GM12878 (cell line): ENCODE data around the gene SLCO4C1. TPM values are rescaled to one million over a fixed set of nuclear protein-coding genes. Genes with fewer than 3 reads are reported as not detected.
A peak's percentile ranks its signal among the peaks of the same experiment; 100 is the strongest.

Experiments used
- ATF2 ChIP-seq: IDR thresholded peaks from 2 replicates; pipeline ENCODE4 v1.6.1; 2012; ENCODE audit warnings: low read length, inconsistent platforms
- BACH1 ChIP-seq: fragments of 450-650 bp; IDR thresholded peaks from 2 replicates; pipeline ENCODE4 v1.6.1; 2017; ENCODE audit warnings: mild to moderate bottlenecking, borderline replicate concordance
- BRCA1 ChIP-seq: IDR thresholded peaks from 2 replicates; pipeline ENCODE4 v1.6.1; 2011; ENCODE audit warnings: low read depth, low read length, improper control_type of control experiment
- CBFB ChIP-seq: IDR thresholded peaks from 2 replicates; pipeline ENCODE4 v1.6.1; 2016; ENCODE audit warnings: antibody characterized with exemption, low read depth
- CREB1 ChIP-seq: IDR thresholded peaks from 2 replicates; pipeline ENCODE4 v1.6.1; 2012; ENCODE audit warnings: low read depth, mild to moderate bottlenecking, inconsistent platforms
- DPF2 ChIP-seq: fragments of 450-650 bp; IDR thresholded peaks from 2 replicates; pipeline ENCODE4 v1.6.1; 2017; ENCODE audit warnings: mild to moderate bottlenecking
- EED ChIP-seq: sonication (generic); IDR thresholded peaks from 2 replicates; pipeline ENCODE4 v1.6.1; 2016; ENCODE audit warnings: antibody characterized with exemption, low read depth
- FOS ChIP-seq: IDR thresholded peaks from 3 replicates; pipeline ENCODE4 v1.6.1; 2011; ENCODE audit warnings: borderline replicate concordance; ENCODE audit not compliant: insufficient read length; ENCODE audit errors: extremely low read depth
- HDAC6 ChIP-seq: fragments of 200-600 bp; sonication (generic); IDR thresholded peaks from one replicate; pipeline ENCODE4 v1.8.0; 2017; ENCODE audit warnings: antibody characterized with exemption; ENCODE audit not compliant: unreplicated experiment
- IKZF2 ChIP-seq, 2 experiments: fragments of 450-650 bp; IDR thresholded peaks; 2 replicates each; pipeline ENCODE4 v1.6.1; 2017; ENCODE audit warnings: mild to moderate bottlenecking in 2 of 2, moderate library complexity in 2 of 2
- IRF4 ChIP-seq: IDR thresholded peaks from 2 replicates; pipeline ENCODE4 v1.6.1; 2011; ENCODE audit warnings: low read depth, low read length
- MXI1 ChIP-seq: fragments of 150-350 bp; IDR thresholded peaks from 2 replicates; pipeline ENCODE4 v1.6.1; 2011; ENCODE audit warnings: low read depth, mild to moderate bottlenecking, inconsistent platforms, low read length, improper control_type of control experiment
- MYB ChIP-seq: fragments of 150-350 bp; IDR thresholded peaks from 2 replicates; pipeline ENCODE4 v1.6.1; 2014; ENCODE audit warnings: mild to moderate bottlenecking, low read depth, low read length, borderline replicate concordance
- MYC ChIP-seq: IDR thresholded peaks from 2 replicates; pipeline ENCODE4 v1.6.1; 2011; ENCODE audit warnings: mild to moderate bottlenecking, low read length, moderate library complexity, inconsistent platforms; ENCODE audit not compliant: insufficient read depth, insufficient replicate concordance, insufficient read length, severe bottlenecking
- NFYB ChIP-seq: IDR thresholded peaks from 2 replicates; pipeline ENCODE4 v1.6.1; 2011; ENCODE audit warnings: low read depth, mild to moderate bottlenecking, low read length, improper control_type of control experiment, moderate library complexity; ENCODE audit not compliant: insufficient read depth
- RFX5 ChIP-seq: IDR thresholded peaks from 2 replicates; pipeline ENCODE4 v1.6.1; 2011; ENCODE audit warnings: low read depth, low read length, improper control_type of control experiment
- SMC3 ChIP-seq: IDR thresholded peaks from 2 replicates; pipeline ENCODE4 v1.6.1; 2011; ENCODE audit warnings: low read length, improper control_type of control experiment, borderline replicate concordance
- TBL1XR1 ChIP-seq: IDR thresholded peaks from 2 replicates; pipeline ENCODE4 v1.6.1; 2012; ENCODE audit warnings: low read depth, low read length, improper control_type of control experiment
- TCF12 ChIP-seq: IDR thresholded peaks from 2 replicates; pipeline ENCODE4 v1.6.1; 2011; ENCODE audit warnings: low read depth, mild to moderate bottlenecking, low read length
- TCF3 ChIP-seq: IDR thresholded peaks from 2 replicates; pipeline ENCODE4 v1.6.1; 2012; ENCODE audit warnings: low read depth, mild to moderate bottlenecking, low read length, borderline replicate concordance; ENCODE audit not compliant: insufficient read depth
- ZNF274 ChIP-seq: IDR thresholded peaks from one replicate; pipeline ENCODE4 v1.8.0; 2011; ENCODE audit not compliant: insufficient read length, insufficient read depth
- ZNF622 ChIP-seq: fragments of 450-650 bp; IDR thresholded peaks from 2 replicates; pipeline ENCODE4 v1.6.1; 2017; ENCODE audit warnings: mild to moderate bottlenecking, inconsistent platforms
- polyA plus RNA-seq, 11 experiments: library from polyadenylated mRNA; depleted of rRNA in 4 of 11; unstranded in 6 of 11; stranded (reverse) in 5 of 11; fragments of >200 nt; fragmentation: Nextera tagmentation in 4 of 11; fragmentation: Illumina TruSeq in 1 of 11; extraction: Ambion mirVana in 4 of 11; extraction: Trizol in 1 of 11; gene quantifications; 1 replicate in 1 of 11; 2 replicates in 10 of 11; pipeline versions ENCODE4 v1.2.1 to v1.2.3, GENCODE V29; 2011 to 2016; ENCODE audit warnings: inconsistent platforms in 2 of 11, missing spikeins in 2 of 11, low read depth in 1 of 11
- total RNA-seq, 4 experiments: library from RNA; depleted of rRNA in 3 of 4; stranded (reverse); fragments of >200 nt in 3 of 4; fragmentation: Illumina TruSeq in 1 of 4; extraction: Trizol in 1 of 4; gene quantifications; 2 replicates each; pipeline versions ENCODE4 v1.2.1 to v1.2.3, GENCODE V29; 2013 to 2021
- TF ChIP-seq, protein P1 (sequence below): IDR thresholded peaks from 2 replicates; pipeline ENCODE4 v1.6.1; 2011; ENCODE audit warnings: mild to moderate bottlenecking, low read depth, low read length, moderate library complexity; ENCODE audit not compliant: insufficient replicate concordance
- TF ChIP-seq, protein P2 (sequence below): fragments of 450-650 bp; formaldehyde crosslinking; IDR thresholded peaks from 2 replicates; pipeline ENCODE4 v1.4.0; 2020; ENCODE audit warnings: mild to moderate bottlenecking, moderate library complexity
- TF ChIP-seq, protein P3 (sequence below): fragments of 450-650 bp; IDR thresholded peaks from 2 replicates; pipeline ENCODE4 v1.6.1; 2014; ENCODE audit warnings: mild to moderate bottlenecking

The SLCO4C1 gene
- total and polyA plus RNA-seq, 10 of the 15 experiments (the other 5 are each of a cell fraction or from before 2014, with no cell fraction given) = 0.12 to 3.9 (median 0.83) TPM

DNA sequence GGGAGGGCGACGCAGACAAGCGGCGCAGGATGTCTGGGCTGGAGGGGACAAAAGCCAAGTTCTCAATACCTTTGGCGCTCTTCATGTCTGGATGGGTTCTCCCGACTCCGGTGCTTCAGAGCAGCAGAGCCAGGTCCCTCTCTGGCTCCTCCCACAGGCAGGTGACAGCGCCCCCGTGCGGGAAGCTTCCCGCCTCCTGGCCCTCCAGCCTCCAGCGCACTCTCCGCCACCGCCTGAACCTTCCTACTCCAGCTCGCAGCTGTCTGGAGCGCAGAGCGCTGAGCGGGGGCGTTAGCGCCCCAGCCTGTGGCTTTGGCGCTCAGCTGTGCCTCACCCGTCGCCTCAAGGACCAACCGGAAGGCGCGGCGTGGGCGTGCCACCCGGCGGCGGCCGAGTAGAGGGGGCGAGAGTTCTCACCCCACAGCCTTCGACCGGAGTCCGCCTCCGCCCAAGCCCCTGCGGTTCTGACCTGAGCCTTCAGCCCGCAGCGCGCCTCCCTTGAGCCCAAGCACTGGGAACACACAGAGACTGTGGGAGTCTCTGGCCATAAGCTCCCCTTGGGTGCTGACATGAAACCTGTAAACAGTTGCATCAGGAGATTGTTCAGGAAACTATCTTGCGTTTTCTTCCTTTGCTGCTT, at the start of gene SLCO4C1 (continued):
- no peak for TF ChIP-seq ATF2
- no peak for TF ChIP-seq CBFB
- no peak for TF ChIP-seq RFX5
- no peak for TF ChIP-seq BRCA1
- TF ChIP-seq CREB1 = no peak
- TF ChIP-seq BACH1 = no peak
- TF ChIP-seq, protein P1, sequence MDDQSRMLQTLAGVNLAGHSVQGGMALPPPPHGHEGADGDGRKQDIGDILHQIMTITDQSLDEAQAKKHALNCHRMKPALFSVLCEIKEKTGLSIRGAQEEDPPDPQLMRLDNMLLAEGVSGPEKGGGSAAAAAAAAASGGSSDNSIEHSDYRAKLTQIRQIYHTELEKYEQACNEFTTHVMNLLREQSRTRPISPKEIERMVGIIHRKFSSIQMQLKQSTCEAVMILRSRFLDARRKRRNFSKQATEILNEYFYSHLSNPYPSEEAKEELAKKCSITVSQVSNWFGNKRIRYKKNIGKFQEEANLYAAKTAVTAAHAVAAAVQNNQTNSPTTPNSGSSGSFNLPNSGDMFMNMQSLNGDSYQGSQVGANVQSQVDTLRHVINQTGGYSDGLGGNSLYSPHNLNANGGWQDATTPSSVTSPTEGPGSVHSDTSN = no peak
- peak; percentile 59 to 65 for TF ChIP-seq IKZF2 (IDR thresholded peaks at IDR 0.05)
- no peak for TF ChIP-seq ZNF622
- no peak for TF ChIP-seq MYC
- peak; percentile 50 for TF ChIP-seq HDAC6
- TF ChIP-seq TCF12 = peak; percentile 63; the same call in 1 of the 2 replicates
- TF ChIP-seq, protein P2, sequence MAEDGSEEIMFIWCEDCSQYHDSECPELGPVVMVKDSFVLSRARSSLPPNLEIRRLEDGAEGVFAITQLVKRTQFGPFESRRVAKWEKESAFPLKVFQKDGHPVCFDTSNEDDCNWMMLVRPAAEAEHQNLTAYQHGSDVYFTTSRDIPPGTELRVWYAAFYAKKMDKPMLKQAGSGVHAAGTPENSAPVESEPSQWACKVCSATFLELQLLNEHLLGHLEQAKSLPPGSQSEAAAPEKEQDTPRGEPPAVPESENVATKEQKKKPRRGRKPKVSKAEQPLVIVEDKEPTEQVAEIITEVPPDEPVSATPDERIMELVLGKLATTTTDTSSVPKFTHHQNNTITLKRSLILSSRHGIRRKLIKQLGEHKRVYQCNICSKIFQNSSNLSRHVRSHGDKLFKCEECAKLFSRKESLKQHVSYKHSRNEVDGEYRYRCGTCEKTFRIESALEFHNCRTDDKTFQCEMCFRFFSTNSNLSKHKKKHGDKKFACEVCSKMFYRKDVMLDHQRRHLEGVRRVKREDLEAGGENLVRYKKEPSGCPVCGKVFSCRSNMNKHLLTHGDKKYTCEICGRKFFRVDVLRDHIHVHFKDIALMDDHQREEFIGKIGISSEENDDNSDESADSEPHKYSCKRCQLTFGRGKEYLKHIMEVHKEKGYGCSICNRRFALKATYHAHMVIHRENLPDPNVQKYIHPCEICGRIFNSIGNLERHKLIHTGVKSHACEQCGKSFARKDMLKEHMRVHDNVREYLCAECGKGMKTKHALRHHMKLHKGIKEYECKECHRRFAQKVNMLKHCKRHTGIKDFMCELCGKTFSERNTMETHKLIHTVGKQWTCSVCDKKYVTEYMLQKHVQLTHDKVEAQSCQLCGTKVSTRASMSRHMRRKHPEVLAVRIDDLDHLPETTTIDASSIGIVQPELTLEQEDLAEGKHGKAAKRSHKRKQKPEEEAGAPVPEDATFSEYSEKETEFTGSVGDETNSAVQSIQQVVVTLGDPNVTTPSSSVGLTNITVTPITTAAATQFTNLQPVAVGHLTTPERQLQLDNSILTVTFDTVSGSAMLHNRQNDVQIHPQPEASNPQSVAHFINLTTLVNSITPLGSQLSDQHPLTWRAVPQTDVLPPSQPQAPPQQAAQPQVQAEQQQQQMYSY = no peak
- peak; percentile 13; the same call in 1 of the 2 replicates for TF ChIP-seq SMC3
- no peak for TF ChIP-seq MXI1
- TF ChIP-seq EED = no peak
- 0 out of 2 replicates have a peak, but pooled peaks have one; percentile 16 for TF ChIP-seq NFYB
- TF ChIP-seq, protein P3, sequence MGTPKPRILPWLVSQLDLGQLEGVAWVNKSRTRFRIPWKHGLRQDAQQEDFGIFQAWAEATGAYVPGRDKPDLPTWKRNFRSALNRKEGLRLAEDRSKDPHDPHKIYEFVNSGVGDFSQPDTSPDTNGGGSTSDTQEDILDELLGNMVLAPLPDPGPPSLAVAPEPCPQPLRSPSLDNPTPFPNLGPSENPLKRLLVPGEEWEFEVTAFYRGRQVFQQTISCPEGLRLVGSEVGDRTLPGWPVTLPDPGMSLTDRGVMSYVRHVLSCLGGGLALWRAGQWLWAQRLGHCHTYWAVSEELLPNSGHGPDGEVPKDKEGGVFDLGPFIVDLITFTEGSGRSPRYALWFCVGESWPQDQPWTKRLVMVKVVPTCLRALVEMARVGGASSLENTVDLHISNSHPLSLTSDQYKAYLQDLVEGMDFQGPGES = no peak
- no peak for TF ChIP-seq IRF4
- peak; percentile 69; the same call in 1 of the 2 replicates for TF ChIP-seq TCF3
- no peak for TF ChIP-seq FOS
- no peak for TF ChIP-seq MYB
- TF ChIP-seq DPF2 = peak; percentile 74
- TF ChIP-seq ZNF274 = no peak
- no peak for TF ChIP-seq TBL1XR1
